Fibroblast of skin of left quadriceps (primary cell): Measurements from ENCODE around the gene KCTD2.
A peak's percentile ranks its signal among the peaks of the same experiment; 100 is the strongest.
"Not testable (repeated sequence)": the region's sequence is repeated elsewhere in the genome, so short reads cannot be mapped to it uniquely, and the experiment has no call there.

Experiments
- DNase-seq, 2 experiments: peaks; one replicate each; pipeline ENCODE4 v3.0.0-alpha.2; 2013; ENCODE audit warnings: low read depth in 2 of 2

Gene KCTD2

GRCh38 chr17:75051941-75052340, 4.9 kb downstream of the KCTD2 start:
- DNase-seq: no peak

GRCh38 chr17:75059369-75060345, 12.6 kb downstream of the KCTD2 start:
- peak; percentile 49 to 51 for DNase-seq

- no peak for DNase-seq
These were observed 13.5 kb downstream of the KCTD2 start for GRCh38 chr17:75060434-75061054.

GRCh38 chr17:75061055-75061438, 14.0 kb downstream of the KCTD2 start:
- DNase-seq: no peak

GRCh38 chr17:75061618-75062017, 14.6 kb downstream of the KCTD2 start:
- DNase-seq: no peak

- DNase-seq: no peak
These were observed 16.2 kb downstream of the KCTD2 start for GRCh38 chr17:75063201-75063600.

GRCh38 chr17:75063626-75064025, 16.6 kb downstream of the KCTD2 start:
- DNase-seq: no peak

- DNase-seq: no peak
These were observed 17.0 kb downstream of the KCTD2 start for GRCh38 chr17:75064040-75064439.

GRCh38 chr17:75064460-75064859, 17.4 kb downstream of the KCTD2 start:
- DNase-seq: no peak

- DNase-seq: no peak
These were observed 18.0 kb downstream of the KCTD2 start for GRCh38 chr17:75064867-75065561.

GRCh38 chr17:75065562-75066151, 18.6 kb downstream of the KCTD2 start:
- DNase-seq: no peak

GRCh38 chr17:75067856-75068255, 20.8 kb downstream of the KCTD2 start:
- no peak for DNase-seq

- no peak for DNase-seq
These were observed 21.7 kb downstream of the KCTD2 start for GRCh38 chr17:75068750-75069149.

- DNase-seq: no peak
These were observed 22.8 kb downstream of the KCTD2 start for GRCh38 chr17:75069783-75070182.

- not testable (repeated sequence) for DNase-seq
These were observed 24.6 kb downstream of the KCTD2 start for GRCh38 chr17:75071478-75072271.

- not testable (repeated sequence) for DNase-seq
These were observed 25.9 kb downstream of the KCTD2 start for GRCh38 chr17:75072909-75073308.

- no peak for DNase-seq
These were observed 26.6 kb downstream of the KCTD2 start for GRCh38 chr17:75073618-75074047.

GRCh38 chr17:75074532-75074931, 27.5 kb downstream of the KCTD2 start:
- DNase-seq: no peak

GRCh38 chr17:75075597-75076336, 28.7 kb downstream of the KCTD2 start:
- DNase-seq: no peak

- no peak for DNase-seq
These were observed 30.1 kb downstream of the KCTD2 start for GRCh38 chr17:75077072-75077495.
